WTC11 (cell line): ENCODE data around the gene OR56B4.

Experiments
- CTCF ChIP-seq: fragments of 200-600 bp; IDR thresholded peaks from 2 replicates; pipeline ENCODE4 v1.8.0; 2022; ENCODE audit warnings: antibody characterized with exemption
- IRF1 ChIP-seq: sonication (generic); formaldehyde crosslinking; IDR thresholded peaks from 2 replicates; pipeline ENCODE4 v1.8.0; 2023; ENCODE audit warnings: missing genetic modification reagents
- TCF7 ChIP-seq: sonication (generic); formaldehyde crosslinking; IDR thresholded peaks from 2 replicates; pipeline ENCODE4 v1.8.0; 2022; ENCODE audit warnings: mild to moderate bottlenecking, low read depth, missing genetic modification reagents, moderate library complexity
- ZBTB21 ChIP-seq: sonication (generic); formaldehyde crosslinking; IDR thresholded peaks from 2 replicates; pipeline ENCODE4 v1.8.1; 2023; ENCODE audit warnings: mild to moderate bottlenecking, missing genetic modification reagents, borderline replicate concordance
- TF ChIP-seq, protein P1 (sequence below): sonication (generic); formaldehyde crosslinking; IDR thresholded peaks from 2 replicates; pipeline ENCODE4 v1.8.1; 2023; ENCODE audit warnings: mild to moderate bottlenecking, missing genetic modification reagents, moderate library complexity
- TF ChIP-seq, protein P2 (sequence below): sonication (generic); formaldehyde crosslinking; IDR thresholded peaks from 2 replicates; pipeline ENCODE4 v1.8.0; 2022; ENCODE audit warnings: mild to moderate bottlenecking, missing genetic modification reagents

DNA sequence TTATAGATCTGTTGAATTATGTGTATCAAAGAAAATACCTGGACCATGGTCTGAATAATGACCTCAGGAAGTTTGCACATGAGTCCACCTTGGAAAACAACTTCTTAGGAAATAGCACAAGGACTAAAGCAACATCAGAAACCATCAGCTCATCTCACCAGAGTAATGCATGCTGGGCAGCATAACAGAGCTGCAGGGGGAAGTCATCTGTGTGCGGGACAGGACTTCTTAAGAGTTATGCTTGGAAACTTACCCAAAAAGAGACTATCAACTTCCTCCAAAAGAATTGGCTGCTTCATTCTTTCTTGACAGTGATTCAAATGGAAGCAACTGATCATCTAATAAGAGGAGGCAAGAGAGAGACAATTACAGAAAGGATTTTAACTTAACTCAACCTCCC, 2.5 kb downstream of the OR56B4 start:
- TF ChIP-seq CTCF: no peak
- no peak for TF ChIP-seq TCF7
- TF ChIP-seq, protein P1, sequence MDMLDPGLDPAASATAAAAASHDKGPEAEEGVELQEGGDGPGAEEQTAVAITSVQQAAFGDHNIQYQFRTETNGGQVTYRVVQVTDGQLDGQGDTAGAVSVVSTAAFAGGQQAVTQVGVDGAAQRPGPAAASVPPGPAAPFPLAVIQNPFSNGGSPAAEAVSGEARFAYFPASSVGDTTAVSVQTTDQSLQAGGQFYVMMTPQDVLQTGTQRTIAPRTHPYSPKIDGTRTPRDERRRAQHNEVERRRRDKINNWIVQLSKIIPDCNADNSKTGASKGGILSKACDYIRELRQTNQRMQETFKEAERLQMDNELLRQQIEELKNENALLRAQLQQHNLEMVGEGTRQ: no peak
- TF ChIP-seq IRF1: no peak
- TF ChIP-seq, protein P2, sequence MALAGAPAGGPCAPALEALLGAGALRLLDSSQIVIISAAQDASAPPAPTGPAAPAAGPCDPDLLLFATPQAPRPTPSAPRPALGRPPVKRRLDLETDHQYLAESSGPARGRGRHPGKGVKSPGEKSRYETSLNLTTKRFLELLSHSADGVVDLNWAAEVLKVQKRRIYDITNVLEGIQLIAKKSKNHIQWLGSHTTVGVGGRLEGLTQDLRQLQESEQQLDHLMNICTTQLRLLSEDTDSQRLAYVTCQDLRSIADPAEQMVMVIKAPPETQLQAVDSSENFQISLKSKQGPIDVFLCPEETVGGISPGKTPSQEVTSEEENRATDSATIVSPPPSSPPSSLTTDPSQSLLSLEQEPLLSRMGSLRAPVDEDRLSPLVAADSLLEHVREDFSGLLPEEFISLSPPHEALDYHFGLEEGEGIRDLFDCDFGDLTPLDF (CRISPR knock-in tag): no peak
- TF ChIP-seq ZBTB21 (CRISPR knock-in tag): no peak
